Globus pallidus (tissue), 1 donor: ENCODE data around the gene TRIM36.

Source experiments
- DNase-seq: peaks from one replicate; pipeline ENCODE4 v3.0.0-alpha.2; 2015; ENCODE audit warnings: low spot score

The TRIM36 gene

GRCh38 chr5:115166744-115167393 lies 2.8 kb downstream of the TRIM36 start:
- DNase-seq = no peak

DNA sequence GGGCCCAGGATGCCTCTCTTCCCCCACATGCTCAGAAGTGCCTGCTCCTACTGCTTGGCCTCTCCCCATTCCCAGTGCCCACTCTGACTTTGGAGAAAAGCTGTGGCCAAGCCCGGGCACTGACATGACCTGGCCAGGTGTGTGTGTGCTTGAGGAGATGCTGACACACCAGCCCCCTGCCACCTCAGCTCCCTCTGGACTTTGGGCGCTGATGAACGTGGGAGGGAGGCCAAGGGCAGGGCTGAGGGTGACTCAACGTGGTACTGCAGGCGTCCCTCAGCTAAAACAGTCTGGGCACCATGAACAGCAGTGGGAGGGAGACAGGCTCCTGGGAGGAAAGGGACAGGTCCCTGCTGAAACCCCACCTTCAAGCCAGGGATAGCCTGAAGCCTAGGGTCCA lies 3.9 kb downstream of the TRIM36 start:
- DNase-seq = no peak

DNA sequence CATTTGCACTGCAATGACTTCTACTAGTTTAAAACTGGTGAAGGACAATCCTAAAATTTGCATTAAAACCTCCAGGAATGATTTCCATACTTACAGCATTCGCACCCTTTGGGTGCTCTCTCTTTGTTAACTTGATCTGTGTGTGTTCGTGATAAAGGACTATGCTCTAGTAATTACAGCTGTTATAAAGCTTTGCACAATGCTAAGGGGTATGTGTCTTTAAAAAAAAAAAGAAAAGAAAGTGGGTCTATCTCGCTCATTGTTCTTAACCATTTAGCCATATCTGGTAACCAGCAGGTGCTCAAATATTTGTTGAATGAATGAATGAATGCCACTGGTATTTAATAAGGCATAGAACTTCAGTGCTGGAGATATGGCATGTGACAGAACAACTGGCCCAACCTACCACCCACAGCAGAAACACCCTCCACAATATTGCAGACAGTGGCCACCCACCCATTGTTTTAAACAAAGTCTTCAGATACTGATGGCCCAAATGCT lies 8.7 kb downstream of the TRIM36 start:
- DNase-seq = no peak

DNA sequence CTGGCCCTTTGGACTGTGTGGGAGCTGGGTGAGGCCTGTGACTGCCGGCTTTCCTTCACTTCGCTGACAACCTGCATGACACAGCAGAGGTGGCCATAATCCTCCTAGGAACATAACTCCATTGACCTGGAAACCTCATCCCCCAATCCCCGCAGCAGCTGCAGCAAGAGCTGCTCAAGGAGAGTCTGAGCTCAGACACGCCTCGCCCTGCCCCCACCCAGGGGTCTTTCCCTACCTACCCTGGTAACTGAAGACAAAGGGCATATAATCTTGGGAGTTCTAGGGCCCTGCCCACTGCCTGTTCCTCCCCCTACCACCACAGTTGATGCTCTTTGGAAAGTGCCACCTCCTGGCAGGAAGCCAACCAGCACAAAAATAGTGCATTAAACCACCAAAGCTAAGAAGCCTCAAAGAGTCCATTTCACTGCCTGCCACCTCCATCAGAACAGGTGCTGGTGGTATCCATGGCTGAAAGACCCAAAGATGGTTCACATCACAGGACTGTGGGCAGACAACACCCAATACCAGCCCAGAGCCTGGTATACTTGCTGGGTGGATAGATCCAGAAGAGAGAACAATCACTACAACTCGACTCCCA lies 18.4 kb downstream of the TRIM36 start:
- no peak for DNase-seq

- DNase-seq = no peak
Observed at GRCh38 chr5:115150512-115150911, 19.2 kb downstream of the TRIM36 start.

- no peak for DNase-seq
Observed at GRCh38 chr5:115147052-115147451, 22.7 kb downstream of the TRIM36 start.

- no peak for DNase-seq
Observed at GRCh38 chr5:115136294-115136693, 33.4 kb downstream of the TRIM36 start.

- peak; percentile 3 for DNase-seq
Observed at GRCh38 chr5:115132465-115132864, 37.2 kb downstream of the TRIM36 start.

- no peak for DNase-seq
Observed at GRCh38 chr5:115126303-115126702, 43.4 kb downstream of the TRIM36 start.

GRCh38 chr5:115124741-115125140 lies 45.0 kb downstream of the TRIM36 start:
- no peak for DNase-seq

DNA sequence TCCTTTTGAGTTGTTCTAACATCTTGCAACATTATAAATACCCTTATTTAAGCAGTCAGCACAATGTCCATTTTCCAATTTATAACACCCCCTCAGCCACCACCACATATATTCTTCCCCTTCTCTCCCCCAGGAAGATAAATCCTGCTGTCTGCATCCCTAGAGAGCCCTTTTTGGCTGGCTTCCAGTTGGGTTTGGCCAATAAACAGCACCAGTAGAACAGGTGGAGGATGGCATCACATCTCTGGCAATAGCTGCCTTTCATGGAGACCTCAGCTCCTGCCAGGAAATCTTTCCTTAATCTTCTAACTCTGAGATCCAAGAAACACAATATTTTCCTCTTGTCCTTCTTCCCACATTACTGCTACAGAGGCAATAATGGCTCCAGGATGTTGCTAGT lies 53.7 kb downstream of the TRIM36 start:
- no peak for DNase-seq

DNA sequence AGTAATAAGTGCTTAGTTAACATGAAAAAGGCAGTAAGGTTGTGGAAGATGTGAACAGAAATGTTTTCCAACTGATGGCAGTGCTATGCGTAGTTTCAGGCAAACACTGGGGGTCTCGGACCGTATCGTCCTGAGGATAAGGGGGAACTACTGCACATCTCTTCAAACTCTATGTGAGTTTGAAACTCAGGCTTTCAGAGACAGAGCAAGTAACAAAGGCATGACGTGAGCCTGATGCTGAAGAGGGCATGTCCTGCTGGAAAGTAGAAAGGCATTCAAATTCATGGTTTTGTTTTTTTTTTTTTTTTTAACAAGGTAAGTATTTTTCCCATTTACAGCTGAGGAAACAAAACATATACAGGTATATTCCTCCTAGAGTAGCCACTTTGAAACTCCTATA lies 59.9 kb downstream of the TRIM36 start:
- no peak for DNase-seq

DNA sequence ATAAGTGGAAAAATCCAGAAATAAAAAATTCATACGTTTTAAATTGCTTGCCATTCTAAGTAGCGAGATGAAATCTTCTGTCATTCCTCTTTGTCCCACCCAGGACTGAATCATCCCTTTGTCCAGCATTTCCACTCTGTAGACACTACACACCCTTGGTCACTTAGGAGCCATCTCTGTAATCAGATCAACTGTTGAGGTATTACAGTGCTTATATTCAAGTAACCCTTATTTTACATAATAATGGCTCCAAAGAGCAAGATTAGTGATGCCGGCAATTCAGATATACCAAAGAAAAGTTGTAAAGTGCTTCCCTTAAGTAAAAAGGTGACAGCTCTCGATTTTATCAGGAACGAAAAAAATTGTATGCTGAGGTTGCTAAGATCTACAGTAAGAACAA lies 60.4 kb downstream of the TRIM36 start:
- DNase-seq = no peak

- DNase-seq = no peak
Observed at GRCh38 chr5:115100319-115100955, 69.3 kb downstream of the TRIM36 start.

DNA sequence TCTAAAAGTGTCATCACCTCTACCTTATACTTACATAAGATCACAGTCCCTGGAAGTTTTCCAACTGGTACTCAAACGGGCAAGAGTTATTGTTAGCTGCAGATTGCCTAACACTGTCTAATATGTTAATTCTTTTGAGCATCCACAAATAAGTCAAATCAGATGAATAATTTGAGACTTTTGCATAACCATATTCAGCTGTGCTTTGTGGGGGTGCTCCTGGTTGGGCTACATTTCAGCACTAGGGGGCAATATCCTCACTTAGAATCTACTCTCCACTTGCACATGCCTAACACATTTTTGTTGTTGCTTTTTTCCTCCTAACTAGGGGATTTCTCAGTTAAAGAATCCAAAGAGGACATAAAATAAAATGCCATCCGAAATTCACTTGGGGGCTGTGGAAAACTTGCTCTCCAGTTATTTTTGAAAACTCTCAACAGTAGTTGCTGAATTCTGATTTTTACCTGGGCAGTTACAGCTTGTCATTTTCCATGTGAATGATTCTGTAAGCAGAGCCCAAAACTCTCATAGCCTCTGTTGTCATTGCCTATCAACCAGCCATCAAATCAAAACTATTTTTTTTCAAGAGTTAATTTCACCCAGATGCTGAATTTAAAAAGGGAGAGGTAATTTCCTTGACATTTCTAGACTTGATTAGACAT lies 71.5 kb downstream of the TRIM36 start:
- peak; percentile 34 for DNase-seq

- DNase-seq = no peak
Observed at GRCh38 chr5:115097236-115097635, 72.5 kb downstream of the TRIM36 start.

- DNase-seq = no peak
Observed at GRCh38 chr5:115096034-115096769, 73.5 kb downstream of the TRIM36 start.

DNA sequence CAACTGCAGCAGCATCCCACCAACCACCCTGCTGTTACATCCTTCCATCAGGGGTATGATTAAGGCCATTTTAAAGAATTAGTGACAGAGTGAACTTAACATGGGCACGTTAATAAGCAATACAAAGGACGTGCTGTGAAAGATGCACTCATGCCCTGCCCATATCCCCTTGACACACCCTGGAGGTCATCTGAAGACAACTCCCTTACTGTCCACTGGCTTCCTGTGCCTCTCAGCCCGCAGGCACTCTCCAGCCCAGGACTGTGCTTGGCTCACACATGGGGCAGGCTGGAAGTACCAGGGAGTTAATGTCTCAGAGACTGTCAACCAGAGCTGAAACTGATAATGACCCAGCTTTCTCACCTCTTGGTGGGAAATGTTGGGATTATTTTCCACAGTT lies 81.8 kb downstream of the TRIM36 start:
- DNase-seq = no peak

GRCh38 chr5:115086473-115086872 lies 83.2 kb downstream of the TRIM36 start:
- no peak for DNase-seq

- DNase-seq = no peak
Observed at GRCh38 chr5:115084246-115084793, 85.4 kb downstream of the TRIM36 start.

- DNase-seq = no peak
Observed at GRCh38 chr5:115079924-115080623, 89.6 kb downstream of the TRIM36 start.
